Endodermal cell (in vitro differentiated cells): ENCODE results near the gene GRM8. TPM values are rescaled to one million over a fixed set of nuclear protein-coding genes. Genes with fewer than 3 reads are reported as not detected.

Experiments
- DNase-seq: peaks from one replicate; pipeline ENCODE4 v3.0.0-alpha.2; 2017
- H3K27ac ChIP-seq: 2 replicates; pipeline ENCODE4 v1.5.1; 2013; ENCODE audit warnings: mild to moderate bottlenecking, low read depth, low read length, moderate library complexity
- H3K27me3 ChIP-seq: 2 replicates; pipeline ENCODE4 v1.6.1; 2013; ENCODE audit warnings: mild to moderate bottlenecking, low read length, moderate library complexity; ENCODE audit not compliant: insufficient read depth, control insufficient read depth, poor library complexity, severe bottlenecking
- H3K36me3 ChIP-seq: 2 replicates; pipeline ENCODE4 v1.7.0; 2013; ENCODE audit warnings: mild to moderate bottlenecking, low read length, moderate library complexity; ENCODE audit not compliant: control insufficient read depth, insufficient read depth
- H3K4me1 ChIP-seq: one replicate; pipeline ENCODE4 v1.7.0; 2013; ENCODE audit warnings: low read length; ENCODE audit not compliant: control insufficient read depth, insufficient read depth
- H3K4me3 ChIP-seq: 2 replicates; pipeline ENCODE4 v1.5.1; 2013; ENCODE audit warnings: mild to moderate bottlenecking, low read length, moderate library complexity
- H3K9ac ChIP-seq: 2 replicates; pipeline ENCODE4 v1.6.1; 2013; ENCODE audit warnings: mild to moderate bottlenecking, low read length, moderate library complexity; ENCODE audit not compliant: poor library complexity, severe bottlenecking; ENCODE audit errors: extremely low read depth
- H3K9me3 ChIP-seq: 2 replicates; pipeline ENCODE4 v1.6.1; 2013; ENCODE audit warnings: mild to moderate bottlenecking, low read length, moderate library complexity; ENCODE audit not compliant: control insufficient read depth
- H3K27ac Mint-ChIP-seq: 2 replicates; pipeline ENCODE4 v1.8.0; 2020; ENCODE audit warnings: mixed read lengths
- H3K27me3 Mint-ChIP-seq: 2 replicates; pipeline ENCODE4 v1.8.0; 2021; ENCODE audit warnings: mild to moderate bottlenecking, mixed read lengths; ENCODE audit not compliant: insufficient read depth
- H3K36me3 Mint-ChIP-seq: 2 replicates; pipeline ENCODE4 v1.8.0; 2020; ENCODE audit warnings: low read depth, mixed read lengths
- H3K4me1 Mint-ChIP-seq: 2 replicates; pipeline ENCODE4 v1.8.0; 2020; ENCODE audit warnings: mixed read lengths
- H3K4me3 Mint-ChIP-seq: 2 replicates; pipeline ENCODE4 v1.8.0; 2020; ENCODE audit warnings: mild to moderate bottlenecking, moderate library complexity, mixed read lengths
- H3K9me3 Mint-ChIP-seq: 2 replicates; pipeline ENCODE4 v1.8.0; 2020; ENCODE audit warnings: mild to moderate bottlenecking, mixed read lengths
- WGBS, 2 experiments: methylation state at CpG; one replicate each; pipeline versions ENCODE4 v1.1.5 to v1.1.7; 2013; ENCODE audit warnings: missing lambda C conversion rate in 2 of 2, mixed read lengths in 1 of 2; ENCODE audit not compliant: insufficient coverage in 1 of 2, insufficient read length in 1 of 2; 5-methylcytosine and 5-hydroxymethylcytosine counted together
- total RNA-seq, 2 donors: library from RNA; stranded (reverse); fragmentation: NEBNext Ultra II Directional in 1 of 2; extraction: Animal tissue kit (Norgen Biotek cat#: 25700) in 1 of 2; gene quantifications; 2 replicates in 1 of 2; 3 replicates in 1 of 2; pipeline ENCODE4 v1.2.1, GENCODE V29; 2021
- TF ChIP-seq, protein P1 (sequence below): fragments of 200-600 bp; sonication (generic); conservative IDR thresholded peaks from 2 replicates; pipeline ENCODE4 v1.5.0; 2021; ENCODE audit warnings: antibody characterized with exemption, mild to moderate bottlenecking

Gene GRM8
- total RNA-seq, 2 donors from 2014 or later = 0.93 to 2.0 TPM

DNA sequence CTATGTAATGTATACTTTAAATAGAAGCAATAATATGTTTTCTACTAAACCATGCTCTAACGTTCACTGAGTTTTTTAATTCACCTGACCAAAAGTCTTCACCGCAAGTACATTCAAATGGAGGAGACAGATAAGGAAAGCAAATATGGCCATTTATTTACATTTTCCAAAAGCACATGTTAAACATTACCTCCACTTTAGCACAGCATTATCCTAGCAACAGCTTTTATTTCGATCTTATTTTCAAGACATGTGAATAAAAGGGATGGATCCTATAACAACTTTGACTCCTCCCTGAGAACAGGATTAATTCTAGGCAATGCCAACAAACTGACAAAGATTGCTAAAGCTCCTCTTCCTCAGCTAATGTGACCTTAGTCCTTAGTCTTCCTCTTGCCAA lies 11.5 kb upstream of the GRM8 start:
- 80 to 93% methylated on average over 1 to 3 of the region's 3 CpGs for WGBS, 2 experiments
- Histone ChIP-seq H3K4me3 (no peak overlapping the region), H3K27ac (no peak overlapping the region), H3K4me1 (no peaks in the 10 kb centered on the region), H3K27me3 (peaks cover 43% of the 10 kb centered on the region), H3K9me3 (no peaks in the 10 kb centered on the region), H3K9ac (no peak overlapping the region), H3K36me3 (no peaks in the 10 kb centered on the region)
- Mint-ChIP-seq H3K27ac (no peak overlapping the region), H3K9me3 (no peaks in the 10 kb centered on the region), H3K4me1 (no peaks in the 10 kb centered on the region), H3K27me3 (peaks cover 68% of the 10 kb centered on the region), H3K4me3 (no peak overlapping the region), H3K36me3 (no peaks in the 10 kb centered on the region)
- no peak for DNase-seq
- TF ChIP-seq, protein P1, sequence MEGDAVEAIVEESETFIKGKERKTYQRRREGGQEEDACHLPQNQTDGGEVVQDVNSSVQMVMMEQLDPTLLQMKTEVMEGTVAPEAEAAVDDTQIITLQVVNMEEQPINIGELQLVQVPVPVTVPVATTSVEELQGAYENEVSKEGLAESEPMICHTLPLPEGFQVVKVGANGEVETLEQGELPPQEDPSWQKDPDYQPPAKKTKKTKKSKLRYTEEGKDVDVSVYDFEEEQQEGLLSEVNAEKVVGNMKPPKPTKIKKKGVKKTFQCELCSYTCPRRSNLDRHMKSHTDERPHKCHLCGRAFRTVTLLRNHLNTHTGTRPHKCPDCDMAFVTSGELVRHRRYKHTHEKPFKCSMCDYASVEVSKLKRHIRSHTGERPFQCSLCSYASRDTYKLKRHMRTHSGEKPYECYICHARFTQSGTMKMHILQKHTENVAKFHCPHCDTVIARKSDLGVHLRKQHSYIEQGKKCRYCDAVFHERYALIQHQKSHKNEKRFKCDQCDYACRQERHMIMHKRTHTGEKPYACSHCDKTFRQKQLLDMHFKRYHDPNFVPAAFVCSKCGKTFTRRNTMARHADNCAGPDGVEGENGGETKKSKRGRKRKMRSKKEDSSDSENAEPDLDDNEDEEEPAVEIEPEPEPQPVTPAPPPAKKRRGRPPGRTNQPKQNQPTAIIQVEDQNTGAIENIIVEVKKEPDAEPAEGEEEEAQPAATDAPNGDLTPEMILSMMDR = no peak

DNA sequence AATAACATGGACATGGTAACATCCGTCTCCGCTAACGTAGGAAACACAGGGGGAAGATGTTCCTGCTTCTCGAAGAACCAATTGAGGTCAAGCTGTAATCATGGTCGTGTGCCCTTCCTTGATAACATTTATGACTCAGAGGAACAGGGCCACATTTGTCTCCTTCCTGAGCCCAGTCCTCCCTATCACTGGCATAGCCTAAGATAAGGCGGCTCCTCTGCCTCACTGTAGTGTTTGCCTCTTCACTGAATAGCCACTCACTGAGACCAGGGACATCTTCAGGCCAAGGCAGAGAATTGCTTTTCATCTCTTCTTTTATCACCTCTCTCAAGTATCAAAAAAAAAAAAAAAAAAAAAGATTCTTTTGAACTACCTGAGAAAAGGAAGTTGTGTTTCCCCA lies 5.4 kb upstream of the GRM8 start:
- Histone ChIP-seq H3K4me3 (no peak overlapping the region), H3K27ac (no peak overlapping the region), H3K36me3 (no peaks in the 10 kb centered on the region), H3K4me1 (no peaks in the 10 kb centered on the region), H3K9ac (no peak overlapping the region), H3K27me3 (peaks cover 39% of the 10 kb centered on the region), H3K9me3 (no peaks in the 10 kb centered on the region)
- no peak overlapping the region for H3K4me3 Mint-ChIP-seq
- WGBS, 2 experiments = 77 to 90% methylated on average over 5 to 6 of the region's 6 CpGs
- no peak overlapping the region for H3K27ac Mint-ChIP-seq
- no peaks in the 10 kb centered on the region for H3K4me1 Mint-ChIP-seq
- no peaks in the 10 kb centered on the region for H3K36me3 Mint-ChIP-seq
- TF ChIP-seq, protein P1 = peak; percentile 44
- peaks cover 62% of the 10 kb centered on the region for H3K27me3 Mint-ChIP-seq
- peak; percentile 59 for DNase-seq
- H3K9me3 Mint-ChIP-seq = no peaks in the 10 kb centered on the region

DNA sequence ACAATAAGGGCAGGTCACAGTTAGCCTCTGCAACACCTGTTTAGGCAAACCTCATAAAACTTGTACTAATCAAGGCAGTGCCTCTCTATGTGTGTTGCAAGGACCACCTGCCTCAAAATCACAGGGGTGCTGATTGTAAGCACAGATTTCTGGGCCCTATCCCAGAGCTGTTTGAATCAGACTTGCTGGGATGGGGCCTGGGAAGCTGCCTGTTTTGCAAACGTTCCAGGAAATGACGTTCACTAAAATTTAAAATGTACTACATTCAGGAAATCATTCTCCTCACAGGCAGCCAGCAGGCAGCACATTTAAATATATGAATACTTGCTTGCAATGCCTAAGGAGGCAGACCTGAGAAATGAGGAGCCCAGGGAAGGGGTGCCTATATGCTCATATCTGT lies 4.3 kb upstream of the GRM8 start:
- H3K4me1 Mint-ChIP-seq = peaks cover 4% of the 10 kb centered on the region
- no peak overlapping the region for H3K9ac ChIP-seq
- H3K27ac ChIP-seq = no peak overlapping the region
- H3K27me3 Mint-ChIP-seq = peaks cover 59% of the 10 kb centered on the region
- H3K9me3 Mint-ChIP-seq = no peaks in the 10 kb centered on the region
- TF ChIP-seq, protein P1 = no peak
- H3K4me1 ChIP-seq = no peaks in the 10 kb centered on the region
- H3K27me3 ChIP-seq = peaks cover 37% of the 10 kb centered on the region
- H3K27ac Mint-ChIP-seq = no peak overlapping the region
- no peaks in the 10 kb centered on the region for H3K36me3 ChIP-seq
- no peaks in the 10 kb centered on the region for H3K9me3 ChIP-seq
- no peaks in the 10 kb centered on the region for H3K36me3 Mint-ChIP-seq
- 62% methylated on average over 2 of the region's 2 CpGs; no CpG with 5 or more reads in 1 of the 2 experiments for WGBS, 2 experiments
- H3K4me3 ChIP-seq = no peak overlapping the region
- no peak overlapping the region for H3K4me3 Mint-ChIP-seq
- no peak for DNase-seq
